Measurements from ENCODE around the gene ABHD12B. TPM values are rescaled to one million over a fixed set of nuclear protein-coding genes. Genes with fewer than 3 reads are reported as not detected.

ABHD12B gene
- total and polyA plus RNA-seq, 10 donors = not detected

DNA sequence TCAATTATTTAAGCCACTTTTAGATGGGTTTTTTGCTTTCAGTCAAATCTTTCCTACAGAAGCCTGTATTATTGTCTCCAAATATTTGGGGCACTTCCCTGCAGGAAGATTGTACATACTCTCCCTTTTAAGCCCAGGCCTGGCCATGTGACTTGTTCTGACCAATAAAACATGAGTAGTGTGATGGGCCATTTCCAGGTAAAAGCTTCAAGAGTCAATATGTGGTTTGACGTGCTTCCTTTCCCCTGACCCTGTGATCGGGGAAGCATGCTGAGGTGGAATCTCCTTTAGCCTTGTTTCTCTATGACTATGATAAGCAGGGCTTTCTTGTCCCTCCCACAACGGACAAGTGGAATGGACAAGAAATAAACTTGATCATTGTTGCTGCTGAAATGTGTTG is 26.7 kb upstream of the ABHD12B start:
- intact Hi-C loops (cut with DNase I; ENCODE audit: low total_unique reads) = no loop called here
- TF ChIP-seq POLR2A (IDR thresholded peaks at IDR 0.05) = no peak
- TF ChIP-seq, protein P1, sequence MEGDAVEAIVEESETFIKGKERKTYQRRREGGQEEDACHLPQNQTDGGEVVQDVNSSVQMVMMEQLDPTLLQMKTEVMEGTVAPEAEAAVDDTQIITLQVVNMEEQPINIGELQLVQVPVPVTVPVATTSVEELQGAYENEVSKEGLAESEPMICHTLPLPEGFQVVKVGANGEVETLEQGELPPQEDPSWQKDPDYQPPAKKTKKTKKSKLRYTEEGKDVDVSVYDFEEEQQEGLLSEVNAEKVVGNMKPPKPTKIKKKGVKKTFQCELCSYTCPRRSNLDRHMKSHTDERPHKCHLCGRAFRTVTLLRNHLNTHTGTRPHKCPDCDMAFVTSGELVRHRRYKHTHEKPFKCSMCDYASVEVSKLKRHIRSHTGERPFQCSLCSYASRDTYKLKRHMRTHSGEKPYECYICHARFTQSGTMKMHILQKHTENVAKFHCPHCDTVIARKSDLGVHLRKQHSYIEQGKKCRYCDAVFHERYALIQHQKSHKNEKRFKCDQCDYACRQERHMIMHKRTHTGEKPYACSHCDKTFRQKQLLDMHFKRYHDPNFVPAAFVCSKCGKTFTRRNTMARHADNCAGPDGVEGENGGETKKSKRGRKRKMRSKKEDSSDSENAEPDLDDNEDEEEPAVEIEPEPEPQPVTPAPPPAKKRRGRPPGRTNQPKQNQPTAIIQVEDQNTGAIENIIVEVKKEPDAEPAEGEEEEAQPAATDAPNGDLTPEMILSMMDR (IDR thresholded peaks at IDR 0.05 in 8 of 11, conservative IDR thresholded peaks at IDR 0.05 in 3 of 11) = no peak
- no peak for TF ChIP-seq POLR2AphosphoS5 (IDR thresholded peaks at IDR 0.05)
- WGBS, 5 donors = 81 to 94% (median 89%) methylated on average over 3 of the region's 3 CpGs

DNA sequence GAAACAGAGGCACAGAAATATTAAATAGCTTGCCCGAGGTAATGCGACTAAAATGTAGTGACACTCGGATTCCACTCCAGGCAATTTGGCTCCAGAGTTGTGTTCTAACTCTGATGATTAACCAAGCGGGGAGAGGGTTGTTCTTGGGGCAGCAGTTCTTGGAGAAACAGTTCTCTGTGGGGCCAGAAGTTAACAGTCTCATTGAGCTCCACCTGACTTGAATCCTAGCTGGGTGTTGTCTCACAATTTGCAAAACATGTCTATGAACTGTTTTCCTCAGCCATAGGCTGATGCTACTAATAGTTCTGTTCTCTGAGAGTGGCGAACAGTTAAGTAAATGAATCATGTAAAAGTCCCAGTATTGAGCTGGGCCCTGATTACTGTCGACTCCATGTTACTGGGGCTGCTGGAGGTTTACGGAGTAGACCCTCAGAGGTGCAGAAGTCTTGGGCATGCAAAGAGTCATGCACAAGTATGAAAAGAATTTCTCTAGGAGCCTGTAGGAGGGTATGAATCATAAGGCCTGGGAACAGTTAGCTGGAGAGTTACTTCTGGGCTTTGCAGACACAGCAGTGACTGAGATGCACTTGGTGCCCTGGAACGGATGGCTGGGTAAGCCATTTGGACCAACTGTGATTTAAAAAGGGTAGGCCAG is 25.5 kb upstream of the ABHD12B start:
- 92 to 95% (median 92%) methylated on average over 8 of the region's 8 CpGs for WGBS, 5 donors
- H3K4me1 ChIP-seq = no peaks in the 10 kb centered on the region
- TF ChIP-seq POLR2A (IDR thresholded peaks at IDR 0.05) = no peak
- TF ChIP-seq, protein P1 (IDR thresholded peaks at IDR 0.05 in 8 of 11, conservative IDR thresholded peaks at IDR 0.05 in 3 of 11) = no peak
- TF ChIP-seq POLR2AphosphoS5 (IDR thresholded peaks at IDR 0.05) = no peak
- intact Hi-C loops (cut with DNase I; ENCODE audit: low total_unique reads) = no loop called here
- no peaks in the 10 kb centered on the region for H3K9me3 ChIP-seq
- no peaks in the 10 kb centered on the region for H3K27me3 ChIP-seq (replicated peaks in 1 of 7)
- no peak overlapping the region for H3K27ac ChIP-seq
- H3K4me3 ChIP-seq = no peak overlapping the region
- H3K36me3 ChIP-seq = no peaks in the 10 kb centered on the region
- DNase-seq = no peak

More for the DNA sequence above, 26.7 kb upstream of the ABHD12B start:
- no peak overlapping the region for H3K4me3 ChIP-seq
- H3K9me3 ChIP-seq = no peaks in the 10 kb centered on the region
- H3K4me1 ChIP-seq = no peaks in the 10 kb centered on the region
- H3K36me3 ChIP-seq = no peaks in the 10 kb centered on the region
- no peak overlapping the region for H3K27ac ChIP-seq
- DNase-seq = no peak
- H3K27me3 ChIP-seq (replicated peaks in 1 of 7) = no peaks in the 10 kb centered on the region

DNA sequence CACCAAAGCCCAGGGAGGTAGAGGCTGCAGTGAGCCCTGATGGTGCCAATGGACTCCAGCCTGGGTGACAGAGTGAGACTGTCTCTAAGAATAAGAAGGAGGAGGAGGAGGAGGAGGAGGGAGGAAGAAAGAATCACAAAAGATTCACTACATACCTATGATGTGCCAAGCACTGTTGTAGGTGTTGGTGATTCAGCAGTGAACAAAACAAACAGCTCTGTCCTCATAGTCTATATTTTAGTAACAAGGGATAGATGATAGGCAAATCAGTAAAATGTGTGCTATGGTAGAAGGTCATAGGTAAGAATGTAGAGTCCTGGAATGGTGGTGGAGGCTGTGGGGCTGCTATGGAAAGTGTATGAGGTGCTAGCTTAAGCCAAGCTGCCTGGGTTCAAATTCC is 18.0 kb upstream of the ABHD12B start:
- intact Hi-C loops (cut with DNase I; ENCODE audit: low total_unique reads) = loop anchor here (10.0 kb wide), 1 partner anchor 69 kb away; no protein-coding TSS in a partner anchor
- H3K27me3 ChIP-seq (replicated peaks in 1 of 7) = no peaks in the 10 kb centered on the region
- no peaks in the 10 kb centered on the region for H3K9me3 ChIP-seq
- TF ChIP-seq, protein P1 (IDR thresholded peaks at IDR 0.05 in 8 of 11, conservative IDR thresholded peaks at IDR 0.05 in 3 of 11) = no peak
- TF ChIP-seq POLR2AphosphoS5 (IDR thresholded peaks at IDR 0.05) (no peak), POLR2A (IDR thresholded peaks at IDR 0.05) (no peak)
- H3K4me1 ChIP-seq = no peaks in the 10 kb centered on the region
- no peaks in the 10 kb centered on the region for H3K36me3 ChIP-seq
- no peak overlapping the region for H3K4me3 ChIP-seq
- no peak overlapping the region for H3K27ac ChIP-seq
- DNase-seq = no peak

DNA sequence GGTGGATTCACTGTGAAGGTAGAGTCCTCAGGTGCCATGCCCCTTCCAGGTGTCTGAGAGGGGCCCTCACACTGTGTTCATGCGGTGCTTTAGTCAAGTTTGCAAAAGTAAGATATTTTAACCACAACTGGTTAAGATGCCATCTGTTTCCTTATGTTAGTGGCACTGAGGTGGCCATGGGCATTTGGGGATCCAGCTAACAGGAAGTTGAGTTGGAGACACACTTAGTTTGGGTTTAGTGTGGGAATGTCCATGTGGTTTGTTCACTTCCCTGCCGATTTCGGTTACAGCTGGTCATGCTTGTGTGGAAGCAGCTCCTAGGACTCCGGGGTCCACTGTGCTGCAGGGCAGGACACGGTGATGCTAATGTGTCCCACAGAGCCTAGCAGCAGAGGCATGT is 17.3 kb upstream of the ABHD12B start:
- Histone ChIP-seq H3K4me3 (no peak overlapping the region), H3K27me3 (replicated peaks in 1 of 7) (no peaks in the 10 kb centered on the region), H3K4me1 (peaks cover 0 to 5% (median 4%) of the 10 kb centered on the region in 6 donors), H3K27ac (no peak overlapping the region), H3K9me3 (no peaks in the 10 kb centered on the region), H3K36me3 (no peaks in the 10 kb centered on the region)
- DNase-seq = no peak
- TF ChIP-seq, protein P1 (IDR thresholded peaks at IDR 0.05 in 8 of 11, conservative IDR thresholded peaks at IDR 0.05 in 3 of 11) = no peak
- TF ChIP-seq POLR2AphosphoS5 (IDR thresholded peaks at IDR 0.05) (no peak), POLR2A (IDR thresholded peaks at IDR 0.05) (no peak)
- intact Hi-C loops (cut with DNase I; ENCODE audit: low total_unique reads) = loop anchor here (10.0 kb wide), 1 partner anchor 70 kb away; no protein-coding TSS in a partner anchor
- WGBS, 5 donors = 29 to 58% (median 43%) methylated on average over 5 of the region's 5 CpGs

Measured in spleen (tissue), 11 donors.